ENCODE results near the gene MAP3K4.

The MAP3K4 gene

GRCh38 chr6:161033667-161034066 is 42.1 kb downstream of the MAP3K4 start:
- no peak for TF ChIP-seq CTCF (conservative IDR thresholded peaks at IDR 0.05)
- no peak for TF ChIP-seq ZFX (IDR thresholded peaks at IDR 0.05)
- no peak overlapping the region for H3K27ac ChIP-seq

GRCh38 chr6:161035182-161035980 is 43.8 kb downstream of the MAP3K4 start:
- no peak overlapping the region for H3K27ac ChIP-seq
- no peak for TF ChIP-seq CTCF (conservative IDR thresholded peaks at IDR 0.05)
- no peak for TF ChIP-seq ZFX (IDR thresholded peaks at IDR 0.05)

- H3K27ac ChIP-seq: no peak overlapping the region
- no peak for TF ChIP-seq ZFX (IDR thresholded peaks at IDR 0.05)
- no peak for TF ChIP-seq CTCF (conservative IDR thresholded peaks at IDR 0.05)
These were observed 44.4 kb downstream of the MAP3K4 start for GRCh38 chr6:161035981-161036263.

- no peak for TF ChIP-seq ZFX (IDR thresholded peaks at IDR 0.05)
- no peak for TF ChIP-seq CTCF (conservative IDR thresholded peaks at IDR 0.05)
- H3K27ac ChIP-seq: no peak overlapping the region
These were observed 46.3 kb downstream of the MAP3K4 start for GRCh38 chr6:161037873-161038228.

- no peak overlapping the region for H3K27ac ChIP-seq
- no peak for TF ChIP-seq CTCF (conservative IDR thresholded peaks at IDR 0.05)
- no peak for TF ChIP-seq ZFX (IDR thresholded peaks at IDR 0.05)
These were observed 46.9 kb downstream of the MAP3K4 start for GRCh38 chr6:161038229-161039031.

- TF ChIP-seq CTCF (conservative IDR thresholded peaks at IDR 0.05) (no peak), ZFX (IDR thresholded peaks at IDR 0.05) (no peak)
- H3K27ac ChIP-seq: no peak overlapping the region
These were observed 49.7 kb downstream of the MAP3K4 start for GRCh38 chr6:161041274-161041673.

GRCh38 chr6:161044335-161044734 is 52.8 kb downstream of the MAP3K4 start:
- no peak overlapping the region for H3K27ac ChIP-seq
- no peak for TF ChIP-seq CTCF (conservative IDR thresholded peaks at IDR 0.05)
- TF ChIP-seq ZFX (IDR thresholded peaks at IDR 0.05): no peak
